Measurements from ENCODE around the gene AGPAT3. TPM values are rescaled to one million over a fixed set of nuclear protein-coding genes. Genes with fewer than 3 reads are reported as not detected.

The AGPAT3 gene
- total and polyA plus RNA-seq, 2 donors (not counting 3 experiments of a cell fraction or from before 2014, with no cell fraction given): 39.9 to 76.7 TPM

- Histone ChIP-seq H3K27ac (ENCODE audit: insufficient read depth, low read depth, low read length) (no peak overlapping the region), H3K4me3 (replicated peaks in 1 of 3; ENCODE audit: insufficient read depth in 1 of 3, low read depth in 1 of 3, low read length in 3 of 3) (no peak overlapping the region), H4K20me1 (replicated peaks; ENCODE audit: control insufficient read depth, extremely low read depth, insufficient read depth, low read length) (no peaks in the 10 kb centered on the region), H3K27me3 (ENCODE audit: control insufficient read depth in 2 of 2, insufficient read depth in 2 of 2, low read length in 2 of 2) (no peaks in the 10 kb centered on the region), H3K4me1 (ENCODE audit: control insufficient read depth, extremely low read depth, insufficient read depth, low read length) (no peaks in the 10 kb centered on the region), H3K9me3 (replicated peaks; ENCODE audit: control insufficient read depth, insufficient read depth, low read length) (no peaks in the 10 kb centered on the region), H3K79me2 (ENCODE audit: control insufficient read depth, insufficient read depth, low read length) (no peaks in the 10 kb centered on the region), H3K36me3 (ENCODE audit: control insufficient read depth in 2 of 2, extremely low read depth in 1 of 2, insufficient read depth in 2 of 2, low read length in 2 of 2) (no peaks in the 10 kb centered on the region), H3K9me1 (replicated peaks; ENCODE audit: control insufficient read depth, extremely low read depth, insufficient read depth, low read length) (no peaks in the 10 kb centered on the region), H2AFZ (ENCODE audit: low read depth, low read length) (no peak overlapping the region), H3K9ac (replicated peaks; ENCODE audit: extremely low read depth, insufficient read depth, low read length) (no peak overlapping the region), H3K4me2 (ENCODE audit: insufficient read depth, low read length) (no peak overlapping the region)
- intact Hi-C loops (cut with micrococcal nuclease) (no loop called here), dilution Hi-C loops (cut with MboI; ENCODE audit: extremely low pct_ligation_motif_present, low sequenced_read_pairs) (no loop called here)
- FAIRE-seq (no peak), DNase-seq (ENCODE audit: low read depth, low spot score) (no peak)
- BruUV-seq (replicated peaks): no TSS peak
- ChIA-PET POLR2A (no interaction called here), CTCF (interaction anchor here (2.1 kb wide), 1 partner anchor 10 kb away, joined by 5 read pairs; no protein-coding TSS in a partner anchor)
- no peak for TF ChIP-seq EZH2 (IDR thresholded peaks at IDR 0.05; ENCODE audit: borderline replicate concordance, low read depth, low read length, severe bottlenecking)
- TF ChIP-seq JUN (IDR thresholded peaks at IDR 0.05; ENCODE audit: borderline replicate concordance, insufficient read depth, insufficient read length, low read depth): no peak
- no peak for TF ChIP-seq CTCF (IDR thresholded peaks at IDR 0.05; ENCODE audit: extremely low read depth in 1 of 2, insufficient read depth in 1 of 2, low read depth in 1 of 2, low read length in 2 of 2)
- TF ChIP-seq FOS (IDR thresholded peaks at IDR 0.05; ENCODE audit: borderline replicate concordance, insufficient read depth, low read length): no peak
- no peak for TF ChIP-seq MYC (IDR thresholded peaks at IDR 0.05; ENCODE audit: low read depth, low read length)
- no peak for TF ChIP-seq GATA2 (IDR thresholded peaks at IDR 0.05; ENCODE audit: insufficient read depth, insufficient read length, low read depth, low read length)
- TF ChIP-seq, protein P1, sequence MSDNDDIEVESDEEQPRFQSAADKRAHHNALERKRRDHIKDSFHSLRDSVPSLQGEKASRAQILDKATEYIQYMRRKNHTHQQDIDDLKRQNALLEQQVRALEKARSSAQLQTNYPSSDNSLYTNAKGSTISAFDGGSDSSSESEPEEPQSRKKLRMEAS (IDR thresholded peaks at IDR 0.05; ENCODE audit: insufficient read depth, insufficient read length): no peak
- TF ChIP-seq POLR2A (IDR thresholded peaks at IDR 0.05; ENCODE audit: low read depth, low read length): no peak
- TF ChIP-seq POLR2AphosphoS5 (IDR thresholded peaks at IDR 0.05; ENCODE audit: insufficient read depth, low read depth, low read length): no peak
These were observed 19.6 kb upstream of the AGPAT3 start for GRCh38 chr21:43845386-43845785.
